ENCODE results near the gene MAS1.

GRCh38 chr6:159913862-159914564 is 23.2 kb downstream of the MAS1 start:
- TF ChIP-seq CTCF (IDR thresholded peaks at IDR 0.05; ENCODE audit: extremely low read depth in 1 of 2, insufficient read depth in 1 of 2, low read depth in 1 of 2, low read length in 2 of 2) (no peak), JUN (IDR thresholded peaks at IDR 0.05; ENCODE audit: borderline replicate concordance, insufficient read depth, insufficient read length, low read depth) (no peak), POLR2A (IDR thresholded peaks at IDR 0.05; ENCODE audit: low read depth, low read length) (no peak), EZH2 (IDR thresholded peaks at IDR 0.05; ENCODE audit: borderline replicate concordance, low read depth, low read length, severe bottlenecking) (no peak), MAX (IDR thresholded peaks at IDR 0.05; ENCODE audit: insufficient read depth, insufficient read length) (no peak), FOS (IDR thresholded peaks at IDR 0.05; ENCODE audit: borderline replicate concordance, insufficient read depth, low read length) (no peak)
